Astrocyte of the hippocampus (primary cell): ENCODE results near the gene LLGL2.
"Not testable (repeated sequence)": the region's sequence is repeated elsewhere in the genome, so short reads cannot be mapped to it uniquely, and the experiment has no call there.

Experiments
- DNase-seq: peaks from one replicate; pipeline ENCODE4 v3.0.0; 2011; ENCODE audit warnings: low read depth, low spot score

Gene LLGL2, protein sequence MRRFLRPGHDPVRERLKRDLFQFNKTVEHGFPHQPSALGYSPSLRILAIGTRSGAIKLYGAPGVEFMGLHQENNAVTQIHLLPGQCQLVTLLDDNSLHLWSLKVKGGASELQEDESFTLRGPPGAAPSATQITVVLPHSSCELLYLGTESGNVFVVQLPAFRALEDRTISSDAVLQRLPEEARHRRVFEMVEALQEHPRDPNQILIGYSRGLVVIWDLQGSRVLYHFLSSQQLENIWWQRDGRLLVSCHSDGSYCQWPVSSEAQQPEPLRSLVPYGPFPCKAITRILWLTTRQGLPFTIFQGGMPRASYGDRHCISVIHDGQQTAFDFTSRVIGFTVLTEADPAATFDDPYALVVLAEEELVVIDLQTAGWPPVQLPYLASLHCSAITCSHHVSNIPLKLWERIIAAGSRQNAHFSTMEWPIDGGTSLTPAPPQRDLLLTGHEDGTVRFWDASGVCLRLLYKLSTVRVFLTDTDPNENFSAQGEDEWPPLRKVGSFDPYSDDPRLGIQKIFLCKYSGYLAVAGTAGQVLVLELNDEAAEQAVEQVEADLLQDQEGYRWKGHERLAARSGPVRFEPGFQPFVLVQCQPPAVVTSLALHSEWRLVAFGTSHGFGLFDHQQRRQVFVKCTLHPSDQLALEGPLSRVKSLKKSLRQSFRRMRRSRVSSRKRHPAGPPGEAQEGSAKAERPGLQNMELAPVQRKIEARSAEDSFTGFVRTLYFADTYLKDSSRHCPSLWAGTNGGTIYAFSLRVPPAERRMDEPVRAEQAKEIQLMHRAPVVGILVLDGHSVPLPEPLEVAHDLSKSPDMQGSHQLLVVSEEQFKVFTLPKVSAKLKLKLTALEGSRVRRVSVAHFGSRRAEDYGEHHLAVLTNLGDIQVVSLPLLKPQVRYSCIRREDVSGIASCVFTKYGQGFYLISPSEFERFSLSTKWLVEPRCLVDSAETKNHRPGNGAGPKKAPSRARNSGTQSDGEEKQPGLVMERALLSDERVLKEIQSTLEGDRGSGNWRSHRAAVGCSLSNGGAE

GRCh38 chr17:75524970-75525805 is at the start of gene LLGL2:
Gene LLGL2, plus strand, starts transcription at chr17:75525697. Its CDS starts 17,730 bp downstream, at chr17:75543427.
- peak; percentile 85 for DNase-seq

DNA sequence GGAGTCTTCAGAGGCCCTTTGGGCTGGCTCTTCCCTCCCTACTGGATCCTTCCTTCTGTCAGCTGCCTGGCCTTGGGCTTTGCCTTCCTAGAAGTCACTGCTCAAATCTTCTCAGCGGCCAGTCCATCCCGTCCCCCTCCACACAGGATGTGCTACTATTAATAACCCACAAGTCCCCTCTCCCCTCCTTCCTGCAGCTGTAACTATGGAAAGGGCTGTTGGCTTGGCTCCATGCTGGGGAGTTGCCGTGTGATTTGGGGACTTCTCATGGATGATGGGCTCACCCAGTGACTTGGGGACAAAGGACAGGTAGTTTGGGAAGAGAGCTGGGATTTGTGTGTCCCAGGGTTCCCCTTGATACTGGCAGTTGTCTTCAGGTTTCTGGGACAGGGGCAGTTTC is 49.6 kb upstream of the LLGL2 start:
- peak; percentile 25 for DNase-seq

GRCh38 chr17:75476271-75476671 is 49.2 kb upstream of the LLGL2 start:
- peak; percentile 53 for DNase-seq

- DNase-seq: no peak
Measured at GRCh38 chr17:75476752-75477489, 48.6 kb upstream of the LLGL2 start.

GRCh38 chr17:75477490-75477862 is 48.0 kb upstream of the LLGL2 start:
- DNase-seq: not testable (repeated sequence)

GRCh38 chr17:75478508-75478907 is 47.0 kb upstream of the LLGL2 start:
- peak; percentile 47 for DNase-seq

- no peak for DNase-seq
Measured at GRCh38 chr17:75480281-75480680, 45.2 kb upstream of the LLGL2 start.

- DNase-seq: no peak
Measured at GRCh38 chr17:75481194-75482068, 44.1 kb upstream of the LLGL2 start.

GRCh38 chr17:75482098-75482942 is 43.2 kb upstream of the LLGL2 start:
- DNase-seq: no peak

- no peak for DNase-seq
Measured at GRCh38 chr17:75485688-75486087, 39.8 kb upstream of the LLGL2 start.

DNA sequence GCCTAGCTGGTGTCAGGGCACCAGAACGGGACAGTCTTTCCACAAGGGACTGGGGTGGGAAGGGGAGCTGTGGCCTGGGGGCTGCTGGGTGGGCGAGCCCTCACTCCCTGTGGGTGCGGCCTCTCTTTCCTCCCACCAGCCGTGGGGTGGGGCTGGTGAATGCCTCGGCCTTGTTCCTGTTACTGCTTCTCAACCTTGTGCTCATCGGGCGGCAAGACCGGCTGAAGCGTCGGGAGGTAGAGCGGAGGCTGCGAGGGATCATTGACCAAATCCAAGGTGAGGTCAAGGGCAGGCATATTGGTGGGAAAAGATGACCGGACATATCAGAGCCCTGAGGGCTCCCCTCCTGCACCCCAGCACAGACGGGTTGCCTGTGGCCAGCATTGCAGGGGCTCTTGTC is 39.3 kb upstream of the LLGL2 start:
- no peak for DNase-seq

DNA sequence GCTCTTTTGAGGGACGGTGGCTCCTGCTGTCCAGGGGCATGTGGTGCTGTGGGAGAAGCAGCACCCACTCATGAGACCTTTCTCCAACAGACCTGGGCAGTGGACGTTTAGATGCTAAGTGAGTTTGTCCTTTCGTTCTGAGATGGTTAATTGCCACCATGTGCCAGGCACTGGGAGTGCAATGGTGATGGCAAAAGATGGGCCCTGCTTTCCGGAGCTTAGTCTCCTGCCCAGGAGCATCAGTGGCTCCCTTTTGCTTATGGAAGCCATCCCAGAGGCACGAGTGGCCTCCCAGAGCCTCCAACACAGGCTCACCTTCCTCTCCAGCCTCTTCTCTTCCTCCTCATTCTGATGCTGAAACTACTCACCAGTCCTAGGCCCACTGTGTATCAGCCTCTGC is 38.5 kb upstream of the LLGL2 start:
- DNase-seq: no peak

- no peak for DNase-seq
Measured at GRCh38 chr17:75487351-75488070, 38.0 kb upstream of the LLGL2 start.

- no peak for DNase-seq
Measured at GRCh38 chr17:75488693-75489510, 36.6 kb upstream of the LLGL2 start.

DNA sequence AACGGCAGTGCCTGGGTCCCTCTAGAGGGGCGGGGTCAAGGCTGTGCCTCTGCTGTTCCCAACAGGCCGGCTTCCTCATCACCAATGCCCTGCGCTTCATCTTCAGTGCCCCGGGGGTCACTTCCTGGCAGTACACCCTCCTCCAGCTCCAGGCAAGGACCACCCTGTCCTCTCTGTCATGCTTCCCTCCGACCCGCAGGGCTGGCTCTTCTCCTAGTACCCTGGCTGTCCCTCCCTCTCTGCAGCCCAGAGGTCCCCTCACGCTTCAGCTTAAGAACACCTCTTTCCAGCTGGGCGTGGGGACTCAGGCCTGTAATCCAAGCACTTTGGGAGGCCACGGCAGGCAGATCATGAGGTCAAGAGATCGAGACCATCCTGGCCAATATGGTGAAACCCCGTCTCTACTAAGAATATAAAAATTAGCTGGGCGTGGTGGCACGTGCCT is 36.0 kb upstream of the LLGL2 start:
- no peak for DNase-seq

DNA sequence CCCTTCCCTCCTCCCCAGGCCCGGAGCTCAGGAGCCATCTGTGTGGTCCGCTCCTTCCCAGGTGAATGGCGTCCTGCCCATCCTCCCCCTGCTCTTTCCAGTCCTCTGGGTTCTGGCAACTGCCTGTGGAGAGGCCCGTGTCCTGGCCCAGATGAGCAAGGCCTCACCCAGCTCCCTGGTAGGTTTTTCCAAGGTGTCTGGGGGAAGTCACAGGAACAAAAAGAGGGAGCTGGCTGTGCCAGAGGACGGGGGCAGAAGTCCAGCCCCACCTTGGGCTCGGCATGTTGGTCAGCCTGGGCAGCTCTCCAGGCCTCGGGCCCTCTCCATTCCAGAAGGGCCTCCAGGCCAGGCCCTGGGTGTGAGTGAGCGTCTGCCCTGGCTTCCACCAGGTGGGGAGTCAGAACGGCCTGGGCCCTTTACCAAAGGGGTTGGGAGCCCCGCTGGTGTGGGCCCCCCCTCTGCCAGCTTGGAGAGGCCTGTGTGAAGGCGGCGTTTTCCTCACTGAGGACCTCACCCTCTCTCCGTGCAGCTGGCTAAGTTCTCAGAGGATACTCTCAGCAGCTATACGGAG is 35.2 kb upstream of the LLGL2 start:
- DNase-seq: peak; percentile 63
